HG03469 (cell line): ENCODE results near the gene KRTAP5-2.
"Not testable (repeated sequence)": the region's sequence is repeated elsewhere in the genome, so short reads cannot be mapped to it uniquely, and the experiment has no call there.

Experiments used
- ATAC-seq: cut with Tn5 transposase; IDR thresholded peaks from one replicate; pipeline ENCODE4 v1.9.1; 2021; ENCODE audit warnings: mild to moderate bottlenecking, moderate library complexity, moderate number of reproducible peaks; ENCODE audit not compliant: unreplicated experiment

KRTAP5-2 gene

GRCh38 chr11:1628506-1629325 is 30.6 kb upstream of the KRTAP5-2 start:
- no peak for ATAC-seq

DNA sequence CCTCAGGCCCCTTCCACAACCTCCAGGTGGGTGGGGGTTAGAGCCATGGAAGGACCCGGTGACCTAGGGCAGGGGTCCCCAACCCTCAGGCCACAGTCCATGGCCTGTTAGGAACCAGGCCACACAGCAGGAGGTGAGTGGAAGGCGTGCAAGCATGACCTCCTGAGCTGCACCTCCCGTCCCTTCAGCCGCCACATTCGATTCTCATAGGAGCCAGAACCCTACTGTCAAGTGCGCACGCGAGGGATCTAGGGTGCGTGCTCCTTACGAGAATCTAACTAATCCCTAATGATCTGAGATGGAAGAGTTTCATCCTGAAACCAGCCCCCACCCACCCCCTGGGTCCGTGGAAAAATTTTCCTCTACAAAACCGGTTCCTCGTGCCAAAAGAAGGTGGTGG is 27.4 kb upstream of the KRTAP5-2 start:
- no peak for ATAC-seq

DNA sequence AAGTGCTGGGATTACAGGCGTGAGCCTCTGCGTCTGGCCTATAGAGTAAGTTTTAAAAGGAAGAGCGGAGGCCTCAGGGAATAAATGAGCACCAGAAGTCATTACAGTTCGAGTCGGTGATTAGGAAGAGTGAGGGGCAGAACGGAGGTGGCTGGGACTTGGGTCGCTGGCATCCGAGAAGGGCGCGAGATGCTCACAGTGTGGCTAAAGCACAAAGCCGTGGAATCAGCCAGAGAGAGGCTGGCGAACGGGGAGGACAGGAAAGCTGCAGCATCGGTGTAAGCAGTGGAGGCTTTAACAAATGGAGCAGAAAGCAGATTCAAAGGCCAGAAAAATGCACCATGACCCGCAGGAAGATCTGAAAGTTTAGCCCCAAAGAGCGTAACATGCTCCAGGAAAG is 26.5 kb upstream of the KRTAP5-2 start:
- ATAC-seq, result no peak

DNA sequence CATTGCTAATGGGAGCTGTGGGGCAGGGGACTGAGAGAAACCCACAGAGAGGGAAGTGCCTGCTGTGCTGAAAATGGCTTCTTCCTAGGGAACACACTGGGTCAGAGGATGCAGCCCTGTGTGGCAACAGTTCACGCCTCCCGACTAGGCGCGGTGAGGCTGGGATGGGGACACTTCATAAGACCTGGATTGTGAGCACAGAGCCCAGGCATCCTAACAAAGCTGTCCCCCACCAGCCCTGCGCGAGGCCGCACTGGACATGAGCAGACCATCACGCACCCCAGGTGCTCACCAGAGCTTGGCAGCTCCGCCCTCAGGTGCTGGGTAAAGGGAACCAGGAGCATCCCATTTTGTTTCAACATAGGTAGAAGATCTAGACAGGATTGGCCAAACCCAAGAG is 25.6 kb upstream of the KRTAP5-2 start:
- no peak for ATAC-seq

GRCh38 chr11:1622086-1622485 is 24.0 kb upstream of the KRTAP5-2 start, which contains the start of gene KRTAP5-4:
KRTAP5-4 (minus strand) TSS chr11:1622138; CDS start chr11:1622093, 45 bp downstream.
- ATAC-seq, result no peak

DNA sequence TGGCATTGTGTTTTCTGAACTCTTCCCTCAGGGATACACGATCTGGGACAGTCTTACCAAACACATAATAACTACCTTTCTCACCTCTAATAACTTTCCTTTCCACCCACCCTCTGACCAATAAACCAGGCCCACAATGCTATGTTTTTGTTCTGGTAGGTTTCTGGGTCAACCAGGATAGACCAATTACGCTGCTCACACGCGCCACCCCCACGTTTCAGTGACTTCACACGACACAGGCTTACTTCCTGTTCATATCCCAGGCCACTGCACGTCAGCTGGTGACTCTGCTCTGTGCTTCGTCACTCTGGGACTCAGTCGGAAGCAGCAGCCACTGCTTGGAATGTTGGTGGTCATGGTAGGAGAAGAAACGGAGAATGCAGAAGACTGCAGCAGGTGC is 21.4 kb upstream of the KRTAP5-2 start:
- no peak for ATAC-seq

GRCh38 chr11:1618231-1618630 is 20.1 kb upstream of the KRTAP5-2 start:
- no peak for ATAC-seq

DNA sequence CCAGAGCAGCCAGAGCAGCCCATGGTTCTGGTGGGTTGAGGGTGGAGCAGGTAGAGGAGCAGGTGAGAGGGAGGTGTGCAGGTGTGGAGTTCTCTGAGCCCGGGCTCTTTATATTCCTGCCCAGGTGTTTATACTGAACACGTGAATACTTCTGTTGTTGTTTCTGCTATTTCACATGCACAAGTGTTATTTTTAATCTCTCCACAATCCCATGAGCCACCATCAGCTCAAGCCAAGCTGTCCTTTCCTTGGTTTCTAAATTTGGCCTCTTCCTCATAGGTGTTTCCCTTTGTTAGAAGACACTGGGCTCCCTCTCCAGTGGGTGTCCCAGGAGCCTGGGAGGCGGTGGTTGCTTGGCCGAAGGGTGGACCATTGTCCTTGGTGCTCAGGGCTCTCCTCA is 10.3 kb upstream of the KRTAP5-2 start, which contains the start of gene KRTAP5-3:
Gene KRTAP5-3 (minus strand): TSS at position 101 of the 400 bp plus-strand sequence. CDS start 78 bp downstream, at position 23.
- ATAC-seq, result no peak

DNA sequence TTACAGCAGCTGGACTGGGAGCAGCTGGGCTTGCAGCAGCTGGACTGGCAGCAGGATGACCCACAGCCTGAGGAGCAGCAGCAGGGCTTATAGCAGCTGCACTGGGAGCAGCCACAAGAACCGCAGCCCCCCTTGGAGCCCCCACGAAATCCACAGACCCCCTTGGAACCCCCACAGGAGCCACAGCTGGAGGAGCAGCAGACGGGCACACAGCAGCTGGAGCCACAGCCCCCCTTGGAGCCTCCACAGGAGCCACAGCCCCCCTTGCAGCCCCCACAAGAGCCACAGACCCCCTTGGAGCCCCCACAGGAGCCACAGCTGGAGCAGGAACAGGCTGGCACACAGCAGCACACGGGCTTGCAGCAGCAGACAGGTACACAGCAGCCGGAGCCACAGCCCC is 9.8 kb upstream of the KRTAP5-2 start:
- ATAC-seq, result not testable (repeated sequence)

GRCh38 chr11:1607156-1607845 is 9.2 kb upstream of the KRTAP5-2 start:
- not testable (repeated sequence) for ATAC-seq

- not testable (repeated sequence) for ATAC-seq
These were observed 7.8 kb upstream of the KRTAP5-2 start for GRCh38 chr11:1605923-1606322.

- no peak for ATAC-seq
These were observed 6.6 kb upstream of the KRTAP5-2 start for GRCh38 chr11:1604711-1605110.

DNA sequence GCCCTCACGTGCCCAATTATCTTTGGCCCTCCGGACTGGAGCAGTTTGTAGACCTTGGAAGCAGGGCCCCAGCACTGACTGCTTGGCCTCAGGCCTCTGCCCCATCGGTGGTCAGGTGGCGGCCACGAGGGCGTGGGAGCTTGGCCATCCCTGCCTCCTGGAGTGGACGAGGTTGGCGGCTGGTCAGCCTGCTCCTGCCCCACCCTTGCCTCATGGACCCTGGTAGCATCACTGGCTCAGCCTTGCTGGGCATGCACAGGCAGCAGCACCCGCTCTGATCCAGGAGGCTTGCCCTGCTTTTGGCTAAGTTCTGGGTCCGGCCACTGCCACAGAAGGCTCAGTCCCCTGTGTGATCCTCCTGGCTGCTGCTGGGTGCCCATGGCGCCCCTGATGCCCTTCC is 6.1 kb upstream of the KRTAP5-2 start:
- ATAC-seq, result no peak

DNA sequence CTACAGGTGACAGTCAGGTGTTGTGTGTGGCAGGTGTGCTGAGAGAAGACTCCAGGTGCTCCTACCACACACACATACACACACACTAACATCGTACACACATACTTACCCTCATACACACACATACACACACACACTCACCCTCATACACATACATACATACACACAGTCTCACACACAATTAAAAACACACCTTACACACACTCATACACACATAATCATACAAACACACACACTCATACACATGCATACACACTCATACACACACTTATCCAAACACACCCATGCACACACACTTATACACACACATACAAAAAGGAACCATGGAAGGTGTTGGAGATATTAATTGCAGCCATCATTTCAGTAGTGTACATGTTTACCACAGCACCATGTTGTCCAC is 5.5 kb upstream of the KRTAP5-2 start:
- ATAC-seq, result no peak

DNA sequence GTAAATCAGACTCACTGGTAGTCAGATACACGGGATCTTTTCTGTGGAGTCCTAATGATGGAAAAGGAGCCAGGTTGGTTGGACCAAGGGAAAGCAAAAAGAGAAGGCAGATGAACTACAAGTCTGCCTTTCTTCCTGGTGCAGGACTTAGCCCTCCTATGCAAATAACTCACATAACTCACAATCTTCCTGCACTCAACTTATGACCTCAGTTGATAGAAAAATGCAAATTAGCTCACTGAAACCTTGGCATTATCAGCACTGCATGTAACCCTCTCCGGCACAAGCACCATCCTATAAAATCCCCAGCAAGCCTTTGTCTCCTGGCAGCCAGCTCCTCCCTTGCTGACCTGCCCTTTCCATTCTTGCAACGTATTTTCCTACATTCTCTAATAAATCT is 3.6 kb upstream of the KRTAP5-2 start:
- not testable (repeated sequence) for ATAC-seq

DNA sequence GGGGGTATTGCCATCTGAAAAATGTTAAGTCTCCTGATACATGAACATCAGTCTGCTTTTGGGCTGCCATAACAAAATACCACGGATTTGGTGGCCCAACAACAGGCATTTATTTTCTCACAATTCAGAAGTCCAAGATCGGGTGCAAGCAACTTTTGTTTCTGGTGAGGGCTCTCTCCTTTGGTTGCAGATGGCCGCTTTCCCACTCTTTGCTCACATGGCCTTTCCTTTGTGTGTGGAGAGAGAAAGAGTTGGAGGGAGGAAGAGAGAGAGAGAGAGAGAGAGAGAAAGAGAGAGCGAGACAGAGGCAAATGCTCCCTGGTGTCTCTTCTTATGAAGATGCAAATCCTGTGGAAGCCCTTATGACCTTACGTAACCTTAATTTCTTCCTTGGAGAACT is 2.5 kb upstream of the KRTAP5-2 start:
- no peak for ATAC-seq

DNA sequence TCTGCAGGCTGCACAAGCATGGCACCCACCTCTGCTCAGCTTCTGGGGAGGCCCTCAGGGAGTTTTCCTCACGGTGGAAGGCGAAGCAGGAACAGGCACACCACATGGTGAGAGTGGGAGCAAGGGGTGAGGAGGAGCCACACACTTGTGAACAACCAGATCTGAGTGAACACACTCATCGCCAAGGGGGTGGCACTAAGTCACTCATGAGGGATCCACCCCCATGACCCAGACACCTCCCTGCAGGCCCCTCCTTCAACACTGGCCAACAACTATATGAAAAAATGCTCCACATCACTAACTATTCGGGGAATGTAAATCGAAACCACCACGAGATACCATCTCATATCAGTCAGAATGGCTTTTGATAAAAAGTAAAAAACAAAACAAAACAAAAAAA is 722 bp upstream of the KRTAP5-2 start:
- ATAC-seq, result no peak

DNA sequence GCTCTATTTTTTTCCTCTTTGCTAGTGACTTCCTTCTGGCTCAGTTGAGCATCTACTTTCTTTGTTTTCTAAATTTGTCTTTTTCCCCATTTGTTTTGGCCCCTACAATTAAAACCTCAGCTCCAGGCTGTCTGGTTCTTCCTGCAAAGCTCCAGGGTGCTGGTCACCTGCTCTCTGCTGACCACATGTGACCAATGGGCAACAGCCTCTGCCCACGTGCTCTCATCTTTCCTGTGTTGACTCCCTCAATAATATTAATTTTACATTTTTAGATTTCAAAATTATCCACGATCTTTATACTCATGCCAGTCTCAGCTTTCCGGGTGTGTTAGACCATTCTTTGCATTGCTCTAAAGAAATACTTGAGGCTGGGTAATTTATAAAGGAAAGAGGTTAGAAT is 312 bp upstream of the KRTAP5-2 start:
- not testable (repeated sequence) for ATAC-seq

GRCh38 chr11:1597331-1597993 is 632 bp downstream of the KRTAP5-2 start:
- ATAC-seq, result no peak

- not testable (repeated sequence) for ATAC-seq
These were observed 1.4 kb downstream of the KRTAP5-2 start for GRCh38 chr11:1596576-1597121.

- ATAC-seq, result not testable (repeated sequence)
These were observed 2.0 kb downstream of the KRTAP5-2 start for GRCh38 chr11:1595994-1596575.
